ENCODE data around the gene SCARB2.

Gene SCARB2

DNA sequence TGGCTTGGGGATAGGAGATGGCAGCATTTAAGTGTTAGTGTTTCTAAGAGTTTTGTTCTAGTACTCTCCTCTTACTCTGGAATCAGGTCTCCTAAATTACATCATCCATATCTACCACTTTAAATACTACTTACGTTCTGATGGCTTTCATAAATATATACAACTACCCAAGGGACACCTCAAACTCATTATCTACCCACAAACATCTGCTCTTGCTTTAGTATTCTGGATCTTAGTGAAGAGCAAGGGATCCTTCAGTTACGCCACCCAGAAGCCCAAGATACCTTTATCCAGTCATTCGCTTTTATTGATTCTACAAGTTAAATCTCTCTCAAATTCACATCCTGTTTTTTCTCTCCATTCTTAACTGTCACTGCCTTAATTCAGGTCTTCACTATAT, 72.4 kb downstream of the SCARB2 start:
- no peak for DNase-seq

DNA sequence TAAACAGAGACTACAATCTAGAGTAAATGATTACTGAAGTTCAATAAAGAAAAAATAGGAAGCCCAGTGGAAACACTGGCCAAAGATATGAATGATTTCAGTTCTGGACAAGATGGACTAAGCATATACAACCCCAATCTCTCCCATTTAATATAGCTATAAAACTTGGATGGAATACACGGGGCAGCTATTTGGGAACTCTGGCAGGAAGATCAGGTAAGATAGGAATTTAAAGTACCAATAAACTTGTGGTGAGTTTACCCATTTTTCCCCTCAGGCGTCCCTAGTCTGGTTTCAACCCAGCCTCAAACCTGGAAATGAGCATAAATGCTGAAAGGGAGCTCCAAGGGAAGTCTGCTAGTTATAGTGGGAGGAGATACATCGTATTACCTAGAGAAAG, 85.9 kb downstream of the SCARB2 start:
- DNase-seq, result no peak

DNA sequence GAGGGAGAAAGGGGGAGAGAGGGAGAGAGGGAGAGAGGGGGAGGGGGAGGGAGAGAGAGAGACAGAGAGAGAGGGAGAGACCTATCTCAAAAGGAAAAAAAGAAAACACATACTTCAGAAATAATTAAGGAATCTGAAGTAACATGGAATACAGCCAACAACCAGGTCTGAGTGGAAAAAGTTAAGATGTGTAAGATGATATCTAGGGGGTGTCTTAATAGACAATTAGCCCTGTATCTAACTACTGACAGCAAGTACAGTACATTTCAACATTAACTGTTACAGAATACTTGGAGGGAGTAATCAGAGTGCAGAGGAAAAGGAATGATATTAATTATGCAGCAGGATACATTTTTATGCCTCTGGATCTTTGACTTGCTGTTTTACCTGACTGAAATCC, 87.8 kb downstream of the SCARB2 start:
- DNase-seq, result no peak

DNA sequence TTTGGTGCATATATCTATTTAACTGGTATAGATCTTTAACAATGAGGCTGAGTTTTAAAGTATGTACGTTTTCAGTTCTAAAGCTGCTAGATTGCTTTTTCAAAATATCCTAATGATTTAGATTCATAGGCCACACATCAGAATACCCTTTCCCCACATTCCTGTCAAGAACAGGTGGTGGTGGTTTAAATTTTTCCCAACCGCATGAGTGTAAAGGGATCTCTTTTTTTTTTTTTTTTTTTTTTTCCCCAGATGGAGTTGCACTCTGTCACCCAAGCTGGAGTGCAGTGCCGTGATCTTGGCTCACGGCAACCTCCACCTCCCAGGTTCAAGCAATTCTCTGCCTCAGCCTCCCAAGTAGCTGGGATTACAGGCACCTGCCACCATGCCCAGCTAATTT, 93.4 kb downstream of the SCARB2 start:
- DNase-seq, result no peak

DNA sequence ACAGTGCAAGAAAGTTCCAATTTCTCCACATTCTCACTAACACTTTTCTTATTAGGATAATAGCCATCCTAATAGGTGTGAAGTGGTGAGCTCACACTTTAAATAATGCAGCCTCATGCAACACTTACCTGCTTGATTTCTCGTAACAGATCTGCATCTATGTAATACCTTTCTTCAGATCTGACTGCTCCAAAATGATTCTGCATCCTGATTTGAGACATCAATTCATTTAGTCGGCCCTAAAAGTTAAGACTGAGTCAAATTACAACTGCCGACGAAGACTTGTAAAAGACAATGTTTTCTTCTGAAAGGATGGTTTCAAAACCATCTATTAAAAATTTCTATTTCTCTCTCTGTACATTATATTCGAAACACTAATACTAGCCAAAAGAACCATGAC, 96.1 kb downstream of the SCARB2 start:
- no peak for DNase-seq

DNA sequence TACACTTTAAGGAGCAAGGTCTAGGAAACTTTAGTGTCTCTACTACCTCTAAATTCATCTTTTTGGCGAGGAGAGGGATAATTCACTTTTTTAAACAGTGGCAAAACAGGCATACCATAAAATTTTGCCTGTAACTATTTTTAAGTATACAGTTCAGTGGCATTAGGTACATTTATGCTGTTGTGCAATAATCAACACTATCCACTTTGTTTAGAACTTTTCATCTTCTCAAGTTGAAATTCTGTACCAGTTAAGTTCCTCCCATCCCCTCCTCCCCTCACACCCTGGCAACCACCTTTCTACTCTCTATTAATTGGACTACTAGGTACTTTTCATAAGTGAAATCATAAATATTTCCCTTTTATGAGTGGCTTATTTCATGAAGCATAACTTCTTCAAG, 96.8 kb downstream of the SCARB2 start:
- DNase-seq, result no peak
